BE2C (cell line): ENCODE measurements around the gene AGPAT2.
A peak's percentile ranks its signal among the peaks of the same experiment; 100 is the strongest.
"Not testable (repeated sequence)": the region's sequence is repeated elsewhere in the genome, so short reads cannot be mapped to it uniquely, and the experiment has no call there.

Source experiments
- DNase-seq: peaks from one replicate; pipeline ENCODE4 v3.0.0-alpha.2; 2020
- H3K27me3 ChIP-seq: fragments of 250-450 bp; sonication (Bioruptor Pico); 2 replicates; pipeline ENCODE4 v1.5.1; 2020; ENCODE audit warnings: mild to moderate bottlenecking
- H3K36me3 ChIP-seq: fragments of 250-450 bp; sonication (Bioruptor Pico); 2 replicates; pipeline ENCODE4 v1.5.1; 2020; ENCODE audit warnings: mild to moderate bottlenecking
- H3K4me1 ChIP-seq: fragments of 250-450 bp; sonication (Bioruptor Pico); 2 replicates; pipeline ENCODE4 v1.5.1; 2020
- H3K4me3 ChIP-seq: 2 replicates; pipeline ENCODE4 v1.5.1; 2011; ENCODE audit warnings: low read depth, low read length
- H3K9me3 ChIP-seq: fragments of 250-450 bp; sonication (Bioruptor Pico); 2 replicates; pipeline ENCODE4 v1.5.1; 2020
- TF ChIP-seq, protein P1 (sequence below): IDR thresholded peaks from 2 replicates; pipeline ENCODE4 v1.5.1; 2012; ENCODE audit warnings: mild to moderate bottlenecking, low read depth, low read length

The AGPAT2 gene

DNA sequence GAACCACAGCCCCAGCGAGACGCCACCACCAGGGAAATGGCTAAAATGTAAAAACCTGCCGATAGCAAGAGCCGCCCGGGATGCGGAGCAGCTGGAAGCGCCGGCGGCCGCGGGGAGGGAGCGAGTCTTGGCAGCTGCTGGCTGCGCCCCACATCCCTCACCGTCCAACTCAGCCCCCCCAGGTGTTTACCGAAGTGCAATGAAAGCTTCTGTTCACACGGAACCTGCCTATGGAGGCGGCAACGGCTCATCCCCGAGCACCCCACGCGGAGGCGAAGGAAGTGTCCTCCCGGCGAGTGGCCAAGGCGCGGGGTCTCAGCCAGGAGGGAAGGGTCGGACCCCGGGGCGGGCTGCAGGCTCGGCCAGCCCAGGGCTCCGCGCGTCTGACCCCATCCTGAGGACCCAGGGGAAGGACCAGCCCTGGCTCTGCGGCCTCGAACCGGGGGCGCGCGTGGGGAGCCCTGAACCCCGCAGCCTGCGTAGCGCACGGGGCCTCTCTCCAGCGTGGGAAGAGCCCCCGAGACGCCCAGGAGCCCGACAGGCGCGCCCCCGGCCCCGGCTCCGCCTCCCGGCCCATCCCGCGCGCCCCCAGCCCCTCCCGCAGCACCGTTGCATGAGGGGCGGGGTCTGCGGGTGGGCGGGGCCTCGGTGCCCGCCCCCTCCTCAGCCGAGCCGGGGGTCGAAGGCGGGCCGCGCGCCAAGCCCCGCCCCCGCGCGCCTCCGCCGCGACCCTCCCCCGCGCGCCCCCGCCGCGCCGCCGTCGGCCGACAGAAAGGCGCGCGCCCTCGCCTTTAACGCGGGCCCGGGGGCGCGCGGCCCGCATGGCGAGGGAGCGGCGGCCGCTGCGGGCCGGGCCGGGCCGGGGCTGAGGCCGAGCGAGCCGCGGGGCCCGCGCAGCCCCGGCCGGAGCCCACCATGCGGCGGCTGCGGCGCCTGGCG, 24.8 kb upstream of the AGPAT2 start, which contains the start of gene DIPK1B:
DIPK1B (plus strand) TSS at position 822 of the 939 bp plus-strand sequence; CDS start at position 916, 94 bp downstream.
- no peaks in the 10 kb centered on the region for H3K9me3 ChIP-seq
- H3K36me3 ChIP-seq, result peaks cover 17% of the 10 kb centered on the region
- no peaks in the 10 kb centered on the region for H3K27me3 ChIP-seq
- H3K4me3 ChIP-seq, result peak within 1 kb of the TSS; percentile 83
- TF ChIP-seq, protein P1, sequence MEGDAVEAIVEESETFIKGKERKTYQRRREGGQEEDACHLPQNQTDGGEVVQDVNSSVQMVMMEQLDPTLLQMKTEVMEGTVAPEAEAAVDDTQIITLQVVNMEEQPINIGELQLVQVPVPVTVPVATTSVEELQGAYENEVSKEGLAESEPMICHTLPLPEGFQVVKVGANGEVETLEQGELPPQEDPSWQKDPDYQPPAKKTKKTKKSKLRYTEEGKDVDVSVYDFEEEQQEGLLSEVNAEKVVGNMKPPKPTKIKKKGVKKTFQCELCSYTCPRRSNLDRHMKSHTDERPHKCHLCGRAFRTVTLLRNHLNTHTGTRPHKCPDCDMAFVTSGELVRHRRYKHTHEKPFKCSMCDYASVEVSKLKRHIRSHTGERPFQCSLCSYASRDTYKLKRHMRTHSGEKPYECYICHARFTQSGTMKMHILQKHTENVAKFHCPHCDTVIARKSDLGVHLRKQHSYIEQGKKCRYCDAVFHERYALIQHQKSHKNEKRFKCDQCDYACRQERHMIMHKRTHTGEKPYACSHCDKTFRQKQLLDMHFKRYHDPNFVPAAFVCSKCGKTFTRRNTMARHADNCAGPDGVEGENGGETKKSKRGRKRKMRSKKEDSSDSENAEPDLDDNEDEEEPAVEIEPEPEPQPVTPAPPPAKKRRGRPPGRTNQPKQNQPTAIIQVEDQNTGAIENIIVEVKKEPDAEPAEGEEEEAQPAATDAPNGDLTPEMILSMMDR, result no peak
- H3K4me1 ChIP-seq, result peaks cover 13% of the 10 kb centered on the region
- peak; percentile 67 for DNase-seq

DNA sequence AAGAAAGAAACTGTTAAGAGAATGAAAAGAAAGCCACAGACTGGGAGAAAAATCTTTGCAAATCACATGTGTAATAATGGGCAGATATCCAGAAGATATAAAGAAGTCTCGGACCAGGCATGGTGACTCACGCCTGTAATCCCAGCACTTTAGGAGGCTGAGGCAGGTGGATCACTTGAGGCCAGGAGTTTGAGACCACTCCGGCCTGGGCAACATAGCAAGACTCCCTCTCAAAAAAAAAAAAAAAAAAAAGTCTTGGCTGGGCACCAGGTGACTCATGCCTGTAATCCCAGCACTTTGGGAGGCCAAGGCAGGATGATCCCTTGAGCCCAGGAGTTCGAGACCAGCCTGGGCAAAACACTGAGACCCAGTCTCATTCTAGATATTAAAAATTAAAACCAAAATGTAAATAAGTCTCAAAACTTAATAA, 24.0 kb upstream of the AGPAT2 start:
- not testable (repeated sequence) for H3K27me3 ChIP-seq, H3K4me3 ChIP-seq, DNase-seq, H3K9me3 ChIP-seq
- Histone ChIP-seq H3K36me3 (peaks cover 17% of the 10 kb centered on the region), H3K4me1 (peaks cover 13% of the 10 kb centered on the region)

DNA sequence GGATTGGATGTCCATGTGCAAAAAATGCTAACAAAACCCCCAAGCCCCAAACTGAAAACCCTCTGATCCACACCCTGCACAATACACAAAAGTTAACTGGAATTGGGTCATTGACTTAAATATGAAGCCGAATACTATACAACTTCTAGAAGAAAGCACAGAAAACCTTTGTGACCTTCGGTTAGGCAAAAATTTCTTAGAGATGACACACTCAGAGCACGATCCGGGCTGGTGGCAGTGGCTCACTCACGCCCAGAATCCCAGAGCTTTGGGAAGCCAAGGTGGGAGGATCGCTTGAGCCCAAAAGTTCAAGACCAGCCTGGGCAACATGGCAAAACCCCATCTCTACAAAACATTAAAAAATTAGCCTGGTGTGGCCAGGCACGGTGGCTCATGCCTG, 23.3 kb upstream of the AGPAT2 start:
- Histone ChIP-seq H3K36me3 (peaks cover 13% of the 10 kb centered on the region), H3K4me3 (no peak overlapping the region), H3K27me3 (no peaks in the 10 kb centered on the region), H3K4me1 (peaks cover 13% of the 10 kb centered on the region), H3K9me3 (no peaks in the 10 kb centered on the region)
- no peak for DNase-seq
- TF ChIP-seq, protein P1, result no peak

GRCh38 chr9:136709454-136710109, 22.3 kb upstream of the AGPAT2 start:
- DNase-seq, result no peak
- Histone ChIP-seq H3K4me3 (no peak overlapping the region), H3K9me3 (no peaks in the 10 kb centered on the region), H3K27me3 (no peaks in the 10 kb centered on the region), H3K4me1 (peaks cover 11% of the 10 kb centered on the region), H3K36me3 (peaks cover 8% of the 10 kb centered on the region)
- TF ChIP-seq, protein P1, result no peak

DNA sequence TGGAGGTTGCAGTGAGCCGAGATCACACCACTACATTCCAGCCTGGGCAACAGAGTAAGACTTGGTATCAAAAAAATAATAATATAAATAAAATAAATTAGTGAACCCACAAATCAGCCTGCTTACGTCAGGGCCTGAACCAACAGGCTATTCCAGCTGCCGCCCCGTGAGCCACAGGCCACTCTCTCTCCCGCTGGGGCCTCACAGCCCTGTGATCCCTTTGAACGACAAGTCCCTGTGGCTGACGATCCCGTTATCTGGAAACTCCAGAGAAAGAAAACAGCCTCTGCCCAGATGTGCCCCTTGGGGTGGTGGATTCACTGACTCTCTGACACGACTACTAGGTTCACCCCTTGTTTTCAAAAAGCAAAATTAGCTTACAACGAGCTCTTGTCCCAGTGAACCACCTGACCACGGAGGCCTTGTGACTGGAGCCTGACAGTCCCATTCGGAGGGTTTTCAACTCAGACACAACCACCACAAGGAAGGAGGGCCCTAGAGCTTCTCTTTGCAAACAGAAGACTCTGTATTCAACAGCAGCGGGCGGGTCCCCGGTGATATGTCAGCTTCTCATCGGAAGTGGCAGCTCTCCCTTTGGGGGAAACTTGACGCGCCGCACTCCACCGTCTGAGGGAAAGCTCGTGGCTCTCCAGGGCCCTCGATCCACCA, 20.7 kb upstream of the AGPAT2 start:
- Histone ChIP-seq H3K9me3 (no peaks in the 10 kb centered on the region), H3K4me1 (no peaks in the 10 kb centered on the region), H3K36me3 (no peaks in the 10 kb centered on the region), H3K27me3 (no peaks in the 10 kb centered on the region), H3K4me3 (no peak overlapping the region)
- TF ChIP-seq, protein P1, result no peak
- DNase-seq, result no peak

- H3K27me3 ChIP-seq, result no peaks in the 10 kb centered on the region
- H3K4me3 ChIP-seq, result no peak overlapping the region
- no peaks in the 10 kb centered on the region for H3K36me3 ChIP-seq
- TF ChIP-seq, protein P1, result no peak
- DNase-seq, result no peak
- H3K9me3 ChIP-seq, result no peaks in the 10 kb centered on the region
- no peaks in the 10 kb centered on the region for H3K4me1 ChIP-seq
Observed at GRCh38 chr9:136707011-136707410, 19.8 kb upstream of the AGPAT2 start.
